Activated CD4-positive, alpha-beta T cell treated with anti-CD3 and anti-CD28 coated beads, Interleukin-2, Interleukin-6, amounts not matched to agents 100 ng/mL and 50 ng/mL, durations not matched to agents 16 hours and 8 hours (primary cell): ENCODE data around the gene DNAH5.

Experiments
- DNase-seq: peaks from one replicate; pipeline ENCODE4 v3.0.0-alpha.2; 2020

DNAH5 gene

GRCh38 chr5:13700626-13701025 lies 243.9 kb downstream of the DNAH5 start:
- no peak for DNase-seq

DNA sequence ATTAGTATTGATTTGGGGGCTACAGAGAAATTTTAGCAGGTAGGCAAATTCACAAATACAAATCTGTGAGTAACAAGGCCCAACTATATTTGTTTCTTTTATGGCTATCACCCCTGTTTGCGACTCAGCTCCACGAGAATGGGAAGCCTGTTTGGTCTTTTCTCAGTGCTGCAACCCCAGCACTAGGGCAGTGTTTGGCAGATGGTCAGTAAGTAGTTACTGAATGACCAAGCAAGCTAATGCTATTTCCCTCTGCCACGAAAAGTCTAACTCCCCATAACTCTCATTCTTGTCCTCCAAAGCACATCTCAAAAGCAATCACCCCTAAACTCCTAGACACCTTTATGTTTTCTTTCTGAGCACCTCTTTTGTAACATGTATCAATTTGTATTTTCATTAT lies 245.6 kb downstream of the DNAH5 start:
- DNase-seq: no peak

GRCh38 chr5:13695076-13695712 lies 249.3 kb downstream of the DNAH5 start:
- no peak for DNase-seq

- no peak for DNase-seq
Observed at GRCh38 chr5:13692172-13692571, 252.3 kb downstream of the DNAH5 start.

- DNase-seq: no peak
Observed at GRCh38 chr5:13676531-13676930, 268.0 kb downstream of the DNAH5 start.

GRCh38 chr5:13674391-13674790 lies 270.1 kb downstream of the DNAH5 start:
- no peak for DNase-seq

GRCh38 chr5:13673511-13673910 lies 271.0 kb downstream of the DNAH5 start:
- DNase-seq: no peak

DNA sequence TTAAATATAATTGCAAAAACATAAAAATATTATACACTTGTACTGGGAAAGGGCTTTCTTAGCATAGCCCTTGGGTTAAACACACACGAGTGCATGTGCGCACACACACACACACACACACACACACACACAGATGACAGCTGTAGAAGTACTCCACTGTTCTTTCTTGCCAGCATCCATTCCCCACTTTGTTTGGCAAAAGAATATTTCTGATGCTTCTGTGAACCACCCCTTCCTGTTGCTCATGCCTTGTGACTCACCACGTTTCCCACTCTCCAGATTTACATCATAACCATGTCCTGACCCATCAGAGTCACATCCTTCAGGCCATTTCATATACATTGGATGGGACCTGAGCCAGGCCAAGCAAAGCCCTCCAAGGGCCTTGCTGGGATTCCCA lies 280.1 kb downstream of the DNAH5 start:
- no peak for DNase-seq

DNA sequence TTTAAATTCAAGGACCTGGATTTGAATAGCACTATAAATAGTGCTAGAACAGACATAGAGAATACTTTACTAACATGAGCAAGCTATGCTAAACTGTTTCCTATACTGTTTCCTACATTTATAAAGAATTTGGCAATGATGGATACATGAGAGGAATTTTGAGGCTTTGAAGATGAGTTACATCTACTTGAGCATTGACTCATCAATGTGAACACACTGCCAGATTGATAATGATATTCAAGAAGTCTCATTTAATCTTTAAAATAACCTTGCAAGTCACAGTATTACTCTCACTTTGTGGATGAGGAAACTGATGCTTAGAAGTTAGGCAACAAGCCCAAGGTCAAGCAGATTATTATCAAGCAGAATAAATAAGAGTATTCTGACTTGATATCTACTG lies 281.9 kb downstream of the DNAH5 start:
- no peak for DNase-seq

- no peak for DNase-seq
Observed at GRCh38 chr5:13661272-13661671, 283.2 kb downstream of the DNAH5 start.

GRCh38 chr5:13660072-13660471 lies 284.4 kb downstream of the DNAH5 start:
- no peak for DNase-seq

- no peak for DNase-seq
Observed at GRCh38 chr5:13659391-13659790, 285.1 kb downstream of the DNAH5 start.

DNA sequence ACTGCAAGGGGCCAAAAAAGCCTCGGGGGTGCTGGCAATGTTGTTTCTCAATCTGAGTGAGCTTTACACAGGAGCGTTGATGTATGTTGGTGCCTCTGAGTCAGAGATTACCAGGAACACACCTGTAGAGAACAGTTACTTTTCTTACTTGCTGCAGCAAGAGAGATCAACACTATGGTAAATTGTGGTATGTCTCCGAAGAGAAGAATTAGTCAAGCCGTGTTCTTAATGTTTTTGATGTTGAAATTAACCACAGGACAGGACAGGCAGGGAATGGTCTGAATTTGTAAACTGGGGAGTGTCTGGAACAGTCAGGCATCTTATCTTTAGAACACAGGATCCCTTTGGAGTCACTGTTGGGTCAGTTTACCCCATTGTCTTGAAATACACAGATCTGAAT lies 285.7 kb downstream of the DNAH5 start:
- DNase-seq: no peak

GRCh38 chr5:13658152-13658551 lies 286.3 kb downstream of the DNAH5 start:
- DNase-seq: no peak

DNA sequence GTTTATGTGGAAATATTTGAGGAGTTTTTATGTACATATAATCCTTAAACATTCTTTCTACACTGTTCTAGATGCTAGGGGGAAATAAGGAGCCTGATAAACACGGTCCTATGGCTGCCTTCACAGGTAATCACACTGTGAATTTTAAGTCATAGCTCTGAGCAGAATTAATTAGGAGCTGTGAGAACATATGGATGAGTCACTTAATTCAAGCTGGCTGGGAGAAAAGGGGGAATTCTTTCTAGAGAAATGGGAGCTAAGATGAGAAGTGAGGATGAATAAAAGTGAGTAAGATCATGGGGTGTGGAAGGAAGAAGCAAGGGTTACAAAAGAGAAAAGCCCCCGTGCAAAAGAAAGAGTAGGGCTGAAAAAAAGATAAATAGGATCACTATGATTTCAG lies 290.8 kb downstream of the DNAH5 start:
- no peak for DNase-seq

GRCh38 chr5:13649656-13650055 lies 294.8 kb downstream of the DNAH5 start:
- no peak for DNase-seq

DNA sequence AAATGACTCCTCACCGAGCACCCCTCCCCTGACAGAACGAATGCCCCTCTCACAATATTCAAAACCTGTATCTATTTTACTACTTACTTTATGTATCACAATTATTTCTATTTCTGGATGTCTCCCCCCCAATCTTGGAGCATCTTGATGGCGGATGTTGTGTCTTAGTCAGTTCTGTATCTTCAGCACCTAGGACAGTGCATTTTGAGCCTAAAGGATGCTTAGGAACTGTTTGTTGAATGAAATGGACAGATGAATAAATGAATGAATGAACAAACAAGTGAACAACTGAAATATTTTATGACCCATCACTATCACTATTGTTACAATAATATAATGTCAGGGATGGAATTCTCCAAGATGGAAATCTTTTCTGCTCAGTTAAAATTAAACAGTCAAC lies 295.7 kb downstream of the DNAH5 start:
- no peak for DNase-seq

GRCh38 chr5:13643734-13644133 lies 300.8 kb downstream of the DNAH5 start:
- DNase-seq: no peak

DNA sequence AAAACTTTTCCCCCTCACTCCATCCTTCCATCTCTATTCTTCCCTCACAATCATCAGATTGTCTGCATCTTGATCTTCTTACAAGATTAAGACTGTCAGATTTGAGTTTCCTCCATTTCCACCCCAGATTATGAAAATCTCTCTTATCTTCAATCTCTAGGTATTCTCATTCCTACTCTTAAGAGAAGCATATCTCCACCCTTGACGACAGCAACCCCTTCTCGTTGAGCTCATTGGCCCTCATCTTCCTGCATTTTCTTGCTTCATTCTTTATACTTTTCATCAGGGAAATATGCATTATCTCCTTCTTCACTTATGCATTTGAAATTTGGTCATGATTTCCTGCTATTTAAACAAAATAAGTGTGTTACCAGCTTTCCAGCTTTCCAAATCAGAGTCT lies 301.3 kb downstream of the DNAH5 start:
- DNase-seq: no peak
